GM19452 (cell line): ENCODE measurements around the gene ODAD2.

Source experiments
- ATAC-seq: cut with Tn5 transposase; IDR thresholded peaks from one replicate; pipeline ENCODE4 v1.9.1; 2021; ENCODE audit not compliant: unreplicated experiment

ODAD2 gene

GRCh38 chr10:27774831-27775230 is 224.0 kb downstream of the ODAD2 start:
- no peak for ATAC-seq

- ATAC-seq = no peak
These were observed 227.6 kb downstream of the ODAD2 start for GRCh38 chr10:27771231-27771630.

- no peak for ATAC-seq
These were observed 228.7 kb downstream of the ODAD2 start for GRCh38 chr10:27770181-27770580.
